ENCODE results near the gene MRTFA. TPM values are rescaled to one million over a fixed set of nuclear protein-coding genes. Genes with fewer than 3 reads are reported as not detected.

MRTFA gene
- total RNA-seq, 1 donor from 2014 or later = 19.2 TPM

DNA sequence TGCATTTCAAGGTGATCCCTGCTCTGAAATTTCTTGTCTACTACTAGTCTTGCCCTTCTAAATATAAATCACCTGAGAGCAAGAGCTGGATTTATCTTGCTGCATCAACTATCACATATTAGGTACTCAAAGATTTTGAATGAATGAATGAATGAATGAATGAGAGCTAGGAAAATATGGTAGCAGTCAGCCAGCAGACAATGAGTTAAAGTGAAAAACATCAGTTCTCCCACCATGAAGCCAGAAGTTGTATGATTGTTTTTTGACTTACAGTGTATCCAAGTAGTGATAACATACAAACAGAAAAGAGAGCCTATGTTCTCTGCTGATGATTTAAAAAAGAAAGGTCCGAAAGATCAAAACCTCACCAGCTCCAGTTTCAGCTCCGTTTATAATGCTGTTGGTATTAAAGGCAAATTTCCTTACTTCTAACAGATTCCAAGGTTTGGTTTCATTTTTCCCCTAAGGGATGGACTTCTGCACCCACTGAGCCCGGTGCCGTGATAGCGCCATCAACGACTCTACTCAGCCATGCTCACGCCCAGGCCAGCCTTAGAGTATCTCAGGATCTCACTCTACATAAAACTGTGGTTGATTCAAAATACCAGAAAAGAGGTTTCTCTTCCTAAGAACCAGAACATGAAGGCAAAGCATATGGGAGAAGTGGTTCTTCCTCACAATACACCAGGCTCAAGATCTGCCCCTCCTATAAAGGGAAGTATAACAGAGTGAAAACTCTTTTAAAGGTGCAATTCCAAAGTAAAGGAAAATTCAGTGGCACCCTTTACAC lies 174.1 kb downstream of the MRTFA start:
- Histone ChIP-seq H3K27ac (replicated peaks) (peak overlapping the region; percentile 43), H3K4me1 (peaks cover 25% of the 10 kb centered on the region)
- TF ChIP-seq, protein P1, sequence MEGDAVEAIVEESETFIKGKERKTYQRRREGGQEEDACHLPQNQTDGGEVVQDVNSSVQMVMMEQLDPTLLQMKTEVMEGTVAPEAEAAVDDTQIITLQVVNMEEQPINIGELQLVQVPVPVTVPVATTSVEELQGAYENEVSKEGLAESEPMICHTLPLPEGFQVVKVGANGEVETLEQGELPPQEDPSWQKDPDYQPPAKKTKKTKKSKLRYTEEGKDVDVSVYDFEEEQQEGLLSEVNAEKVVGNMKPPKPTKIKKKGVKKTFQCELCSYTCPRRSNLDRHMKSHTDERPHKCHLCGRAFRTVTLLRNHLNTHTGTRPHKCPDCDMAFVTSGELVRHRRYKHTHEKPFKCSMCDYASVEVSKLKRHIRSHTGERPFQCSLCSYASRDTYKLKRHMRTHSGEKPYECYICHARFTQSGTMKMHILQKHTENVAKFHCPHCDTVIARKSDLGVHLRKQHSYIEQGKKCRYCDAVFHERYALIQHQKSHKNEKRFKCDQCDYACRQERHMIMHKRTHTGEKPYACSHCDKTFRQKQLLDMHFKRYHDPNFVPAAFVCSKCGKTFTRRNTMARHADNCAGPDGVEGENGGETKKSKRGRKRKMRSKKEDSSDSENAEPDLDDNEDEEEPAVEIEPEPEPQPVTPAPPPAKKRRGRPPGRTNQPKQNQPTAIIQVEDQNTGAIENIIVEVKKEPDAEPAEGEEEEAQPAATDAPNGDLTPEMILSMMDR (IDR thresholded peaks at IDR 0.05; ENCODE audit: borderline replicate concordance) = no peak

DNA sequence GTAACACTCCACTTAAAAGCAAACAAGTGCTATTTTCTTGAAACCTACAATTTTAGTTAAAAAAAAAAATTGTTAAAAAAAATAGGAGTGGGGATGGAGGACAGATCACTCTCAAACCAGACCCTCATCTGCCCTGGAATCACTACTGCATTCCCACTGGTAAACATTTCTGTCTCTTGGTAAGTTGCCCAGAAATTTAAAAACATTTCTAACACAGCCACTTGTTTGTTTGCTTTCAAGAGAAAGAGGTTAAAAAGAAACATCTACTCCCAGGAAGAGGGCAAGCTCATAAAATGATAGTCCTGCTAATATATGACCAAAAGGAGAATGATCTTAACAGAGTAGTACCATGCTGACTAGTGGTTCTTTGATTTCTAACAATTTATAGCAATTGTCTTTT lies 182.8 kb downstream of the MRTFA start:
- no peak for DNase-seq
- Histone ChIP-seq H3K4me3 (no peak overlapping the region), H3K27me3 (ENCODE audit: low read depth) (no peaks in the 10 kb centered on the region), H3K36me3 (no peaks in the 10 kb centered on the region), H3K27ac (replicated peaks) (peak overlapping the region; percentile 41), H3K9me3 (replicated peaks) (no peaks in the 10 kb centered on the region), H3K4me1 (peaks cover 60% of the 10 kb centered on the region)
- intact Hi-C loops (cut with micrococcal nuclease) = no loop called here
- TF ChIP-seq, protein P1 (IDR thresholded peaks at IDR 0.05; ENCODE audit: borderline replicate concordance) = no peak

More for the DNA sequence above, 174.1 kb downstream of the MRTFA start:
- Histone ChIP-seq H3K4me3 (peak overlapping the region; percentile 38), H3K9me3 (replicated peaks) (no peaks in the 10 kb centered on the region), H3K27me3 (ENCODE audit: low read depth) (no peaks in the 10 kb centered on the region), H3K36me3 (peaks cover 15% of the 10 kb centered on the region)
- intact Hi-C loops (cut with micrococcal nuclease) = no loop called here
- DNase-seq = no peak

DNA sequence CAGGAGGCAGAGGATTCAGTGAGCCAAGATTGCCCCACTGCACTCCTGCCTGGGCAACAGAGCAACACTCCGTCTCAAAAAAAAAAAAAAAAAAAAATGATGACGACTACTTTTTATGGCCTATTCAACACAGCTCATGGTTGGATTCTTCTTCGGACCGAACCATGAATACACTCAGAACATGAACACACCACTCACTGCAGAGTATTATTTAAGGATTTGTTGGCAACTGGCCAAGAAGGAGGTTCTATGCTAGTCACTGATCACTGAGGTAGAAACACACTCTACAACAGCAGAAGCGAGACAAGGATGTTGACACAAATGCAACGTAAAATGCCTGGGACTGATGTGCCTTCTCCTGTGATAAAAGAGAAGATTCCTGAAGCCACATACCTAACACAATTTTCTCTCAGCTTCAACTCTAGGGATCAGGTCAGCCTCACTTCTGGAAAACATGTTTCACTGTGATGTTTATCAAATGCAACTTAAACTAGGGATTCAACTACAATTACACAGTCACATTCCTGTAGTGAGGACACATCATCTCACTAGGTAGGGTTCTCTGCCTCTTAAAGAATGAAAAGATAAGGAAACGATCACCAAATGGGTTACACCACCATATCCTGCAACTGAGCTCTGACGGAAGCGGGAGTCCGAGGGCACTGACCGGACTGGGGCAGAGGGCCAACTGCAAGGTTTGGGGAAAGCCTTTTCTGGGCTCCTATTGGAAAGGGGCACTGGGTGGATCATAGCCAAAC lies 183.6 kb downstream of the MRTFA start:
- intact Hi-C loops (cut with micrococcal nuclease) = no loop called here
- Histone ChIP-seq H3K9me3 (replicated peaks) (no peaks in the 10 kb centered on the region), H3K36me3 (no peaks in the 10 kb centered on the region), H3K27ac (replicated peaks) (peak overlapping the region; percentile 41), H3K4me1 (peaks cover 63% of the 10 kb centered on the region), H3K4me3 (no peak overlapping the region), H3K27me3 (ENCODE audit: low read depth) (no peaks in the 10 kb centered on the region)
- TF ChIP-seq, protein P1 (IDR thresholded peaks at IDR 0.05; ENCODE audit: borderline replicate concordance) = no peak
- DNase-seq = no peak

DNA sequence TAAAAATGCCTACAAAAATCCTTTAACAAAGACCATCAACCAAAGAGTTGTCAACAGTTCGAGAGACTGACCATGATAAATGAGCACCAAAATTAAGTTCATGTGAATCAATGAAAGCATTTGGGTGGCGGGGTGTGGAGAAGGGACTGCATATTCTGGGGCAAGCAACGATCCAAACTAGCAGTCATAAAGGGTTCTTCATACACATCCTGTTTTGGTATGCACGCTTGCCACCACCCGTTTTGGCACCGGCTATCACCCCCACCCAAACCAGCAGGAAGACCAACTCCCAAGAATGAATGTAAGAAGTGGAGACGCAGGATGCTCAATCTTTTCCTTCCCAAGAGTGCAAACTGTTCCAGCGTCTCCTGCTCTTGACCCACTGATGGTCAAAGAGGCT lies 185.3 kb downstream of the MRTFA start:
- no peaks in the 10 kb centered on the region for H3K9me3 ChIP-seq (replicated peaks)
- peaks cover 72% of the 10 kb centered on the region for H3K4me1 ChIP-seq
- DNase-seq = peak; percentile 27
- no peak overlapping the region for H3K4me3 ChIP-seq
- intact Hi-C loops (cut with micrococcal nuclease) = no loop called here
- no peaks in the 10 kb centered on the region for H3K27me3 ChIP-seq (ENCODE audit: low read depth)
- no peaks in the 10 kb centered on the region for H3K36me3 ChIP-seq
- peak overlapping the region; percentile 53 for H3K27ac ChIP-seq (replicated peaks)
- TF ChIP-seq, protein P1 (IDR thresholded peaks at IDR 0.05; ENCODE audit: borderline replicate concordance) = no peak

DNA sequence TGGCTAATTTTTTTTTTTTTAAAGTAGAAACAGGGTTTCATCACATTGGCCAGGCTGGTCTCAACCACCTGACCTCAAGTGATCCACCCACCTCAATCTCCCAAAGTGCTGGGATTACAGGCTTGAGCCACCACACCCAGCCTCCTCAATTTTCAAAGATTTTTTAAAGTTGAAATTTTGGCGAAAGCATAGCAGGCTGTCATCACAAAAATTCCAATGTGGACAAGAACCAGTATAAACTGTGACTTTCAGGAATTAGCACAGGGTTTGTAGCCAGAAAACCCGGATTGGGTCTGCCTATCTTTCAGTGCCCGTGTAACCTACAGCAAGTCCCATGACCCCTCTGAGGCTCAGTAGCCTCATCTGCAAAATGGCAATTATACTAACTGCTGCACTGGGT lies 185.9 kb downstream of the MRTFA start:
- peaks cover 72% of the 10 kb centered on the region for H3K4me1 ChIP-seq
- H3K4me3 ChIP-seq = no peak overlapping the region
- no peaks in the 10 kb centered on the region for H3K36me3 ChIP-seq
- no peaks in the 10 kb centered on the region for H3K9me3 ChIP-seq (replicated peaks)
- TF ChIP-seq, protein P1 (IDR thresholded peaks at IDR 0.05; ENCODE audit: borderline replicate concordance) = no peak
- DNase-seq = no peak
- no peaks in the 10 kb centered on the region for H3K27me3 ChIP-seq (ENCODE audit: low read depth)
- peak overlapping the region; percentile 53 for H3K27ac ChIP-seq (replicated peaks)
- intact Hi-C loops (cut with micrococcal nuclease) = no loop called here

All from left ventricle myocardium inferior (tissue), 1 donor.